Muscle layer of duodenum (tissue), 2 donors: ENCODE measurements around the gene ART5.
"Not testable (repeated sequence)": the region's sequence is repeated elsewhere in the genome, so short reads cannot be mapped to it uniquely, and the experiment has no call there.

Source experiments
- H3K27ac ChIP-seq: one replicate; pipeline ENCODE4 v1.7.0; 2013; ENCODE audit warnings: mild to moderate bottlenecking, low read length
- H3K27me3 ChIP-seq: one replicate; pipeline ENCODE4 v1.7.0; 2013; ENCODE audit warnings: low read depth, mild to moderate bottlenecking, control low read depth, low read length
- H3K36me3 ChIP-seq, 2 donors: one replicate each; pipeline ENCODE4 v1.7.0; 2013; ENCODE audit warnings: low read length in 2 of 2, control low read depth in 1 of 2, mild to moderate bottlenecking in 1 of 2; ENCODE audit not compliant: insufficient read depth in 2 of 2, control insufficient read depth in 1 of 2
- H3K4me1 ChIP-seq, 2 donors: one replicate each; pipeline ENCODE4 v1.7.0; 2013; ENCODE audit warnings: low read length in 2 of 2, mild to moderate bottlenecking in 2 of 2, control low read depth in 1 of 2, moderate library complexity in 1 of 2; ENCODE audit not compliant: insufficient read depth in 2 of 2, control insufficient read depth in 1 of 2
- H3K4me3 ChIP-seq, 2 donors: one replicate each; pipeline ENCODE4 v1.7.0; 2013; ENCODE audit warnings: low read length in 2 of 2, low read depth in 1 of 2, mild to moderate bottlenecking in 1 of 2
- H3K9me3 ChIP-seq, 2 donors: one replicate each; pipeline ENCODE4 v1.7.0; 2013; ENCODE audit warnings: low read length in 2 of 2, control low read depth in 1 of 2, mild to moderate bottlenecking in 1 of 2; ENCODE audit not compliant: control insufficient read depth in 1 of 2
- donor health status: healthy.

ART5 gene

DNA sequence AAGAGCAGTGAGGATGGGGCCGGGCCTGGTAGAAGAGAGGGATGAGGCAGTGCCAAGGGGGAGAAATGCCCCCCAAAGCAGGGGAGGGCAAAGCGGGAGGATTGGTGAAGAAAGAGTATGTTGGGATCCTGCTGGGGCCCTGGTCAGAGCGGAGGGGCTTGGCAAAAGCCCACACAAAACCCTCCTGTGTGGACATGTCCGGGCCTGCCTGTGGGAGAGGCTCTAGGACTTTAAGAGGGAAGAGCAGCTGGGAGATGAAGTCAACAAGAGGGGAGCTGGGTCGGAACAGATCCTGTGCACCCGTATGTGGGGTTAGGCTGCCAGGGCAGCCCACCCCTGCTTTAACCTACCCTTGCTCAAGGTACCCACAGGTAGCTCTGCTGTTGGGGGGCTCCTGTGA lies 25.8 kb downstream of the ART5 start:
- Histone ChIP-seq H3K4me1 (no peaks in the 10 kb centered on the region), H3K4me3 (no peak overlapping the region), H3K27me3 (no peaks in the 10 kb centered on the region), H3K27ac (no peak overlapping the region), H3K36me3 (no peaks in the 10 kb centered on the region), H3K9me3 (no peaks in the 10 kb centered on the region)

DNA sequence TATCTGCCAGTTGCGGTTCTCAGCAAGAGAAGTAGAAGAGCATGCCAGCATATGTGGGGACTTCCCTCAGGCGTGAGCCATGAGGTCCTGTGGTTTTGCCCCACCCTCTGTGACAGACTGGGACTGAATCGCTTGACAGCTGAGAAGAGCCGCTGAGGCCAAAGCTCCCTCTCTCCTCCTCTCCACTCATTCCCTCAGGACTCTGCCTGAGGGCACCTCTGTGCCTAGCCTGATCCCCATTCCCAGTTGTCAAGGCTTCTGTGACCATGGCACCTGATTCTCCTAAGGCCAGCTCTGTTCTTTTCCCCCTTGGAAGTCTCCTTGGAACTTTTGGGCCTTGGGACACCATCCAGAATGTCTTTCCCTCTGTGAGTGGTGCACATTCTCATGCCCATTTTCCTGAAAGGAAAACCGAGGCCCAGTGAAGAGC lies 27.0 kb downstream of the ART5 start:
- Histone ChIP-seq H3K36me3 (no peaks in the 10 kb centered on the region), H3K4me3 (no peak overlapping the region), H3K9me3 (no peaks in the 10 kb centered on the region), H3K27me3 (no peaks in the 10 kb centered on the region), H3K27ac (no peak overlapping the region), H3K4me1 (no peaks in the 10 kb centered on the region)

DNA sequence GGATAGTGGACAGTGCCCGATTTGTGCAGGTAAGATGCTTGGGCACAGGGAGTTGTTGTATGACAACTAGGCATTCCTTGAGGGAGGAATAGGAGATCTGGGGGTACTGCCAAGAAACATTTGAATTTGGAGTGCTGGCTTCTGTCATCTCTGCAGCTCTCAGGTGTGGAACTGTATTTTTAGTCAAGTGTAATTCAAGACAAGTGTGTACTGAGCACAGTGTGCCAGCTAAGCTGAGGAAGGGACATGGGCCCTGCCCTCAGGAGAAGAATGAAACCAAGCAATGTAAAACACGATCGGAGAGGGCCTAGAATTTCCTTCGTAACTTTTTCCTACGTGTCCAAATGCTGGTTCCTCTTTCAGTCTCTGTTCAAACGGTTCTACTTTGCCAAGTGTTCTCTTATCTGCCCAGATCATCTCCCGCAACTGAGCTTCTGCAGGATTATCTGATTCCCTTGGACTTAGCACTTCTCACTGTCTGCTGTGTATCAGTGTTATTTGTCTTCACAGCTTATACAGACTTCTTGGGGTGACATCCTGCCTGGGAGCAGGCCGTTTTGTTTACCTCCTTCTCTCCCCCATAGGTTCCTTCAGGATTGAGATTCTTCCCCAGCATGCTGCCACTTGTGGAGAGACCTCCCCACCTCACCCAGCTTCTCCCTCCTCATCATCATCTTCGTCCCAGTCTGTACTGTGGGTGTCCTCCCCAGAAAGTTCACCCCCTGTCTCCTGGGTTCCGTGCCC lies 27.6 kb downstream of the ART5 start:
- H3K27me3 ChIP-seq, result no peaks in the 10 kb centered on the region
- H3K27ac ChIP-seq, result no peak overlapping the region
- H3K4me3 ChIP-seq, result no peak overlapping the region
- H3K4me1 ChIP-seq, result no peaks in the 10 kb centered on the region
- no peaks in the 10 kb centered on the region for H3K36me3 ChIP-seq
- H3K9me3 ChIP-seq, result no peaks in the 10 kb centered on the region

DNA sequence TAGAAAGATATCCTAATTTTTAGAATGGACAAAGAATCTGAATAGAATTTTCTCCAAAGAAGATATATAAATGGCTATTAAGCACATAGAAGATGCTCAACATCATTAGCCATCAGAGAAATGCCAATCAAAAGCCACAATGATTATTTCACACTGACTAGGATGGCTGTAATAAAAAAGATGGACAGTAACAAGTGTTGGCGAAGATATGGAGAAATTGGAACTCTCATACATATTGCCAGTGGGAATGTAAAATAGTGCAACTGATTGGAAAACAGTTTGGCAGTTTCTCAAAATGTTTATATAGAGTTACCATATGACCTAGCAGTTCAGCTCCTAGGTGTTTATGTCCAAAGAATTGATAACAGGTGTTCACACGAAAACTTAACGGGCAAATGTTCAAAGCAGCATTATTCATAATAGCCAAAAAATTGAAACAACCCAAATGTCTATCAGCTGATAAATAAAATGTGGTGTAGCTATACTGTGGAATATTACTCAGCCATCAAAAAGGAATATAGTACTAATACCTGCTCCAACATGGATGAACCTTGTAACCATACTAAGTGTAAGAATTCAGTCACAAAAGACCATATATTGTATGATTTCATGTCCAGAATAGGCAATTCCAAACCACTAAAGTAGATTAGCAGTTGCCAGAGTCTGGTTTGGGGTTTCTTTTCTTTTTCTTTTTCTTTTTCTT lies 29.7 kb downstream of the ART5 start:
- Histone ChIP-seq H3K9me3 (no peaks in the 10 kb centered on the region), H3K36me3 (no peaks in the 10 kb centered on the region), H3K27ac (no peak overlapping the region), H3K27me3 (no peaks in the 10 kb centered on the region), H3K4me1 (no peaks in the 10 kb centered on the region), H3K4me3 (no peak overlapping the region)

DNA sequence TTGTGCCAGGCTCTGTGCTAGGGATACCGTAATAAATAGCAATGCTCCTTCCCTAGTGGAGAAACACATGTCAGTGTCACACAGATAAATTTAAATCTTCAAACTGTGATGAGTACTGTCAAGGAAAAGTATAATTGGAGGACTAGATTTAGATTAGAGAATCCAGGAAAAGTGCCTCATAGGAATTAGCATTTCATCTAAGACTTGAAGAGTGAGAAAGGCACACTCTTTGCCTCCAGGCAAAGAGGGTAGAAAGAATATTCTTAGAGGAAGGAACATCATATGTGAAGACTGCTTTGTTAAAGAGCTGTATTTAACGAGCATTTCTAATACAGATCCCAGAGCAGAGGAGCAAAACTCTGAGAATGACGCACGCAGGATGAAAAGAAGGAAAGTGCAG lies 30.9 kb downstream of the ART5 start:
- H3K27ac ChIP-seq, result no peak overlapping the region
- no peaks in the 10 kb centered on the region for H3K4me1 ChIP-seq
- no peak overlapping the region for H3K4me3 ChIP-seq
- no peaks in the 10 kb centered on the region for H3K27me3 ChIP-seq
- H3K36me3 ChIP-seq, result no peaks in the 10 kb centered on the region
- no peaks in the 10 kb centered on the region for H3K9me3 ChIP-seq

DNA sequence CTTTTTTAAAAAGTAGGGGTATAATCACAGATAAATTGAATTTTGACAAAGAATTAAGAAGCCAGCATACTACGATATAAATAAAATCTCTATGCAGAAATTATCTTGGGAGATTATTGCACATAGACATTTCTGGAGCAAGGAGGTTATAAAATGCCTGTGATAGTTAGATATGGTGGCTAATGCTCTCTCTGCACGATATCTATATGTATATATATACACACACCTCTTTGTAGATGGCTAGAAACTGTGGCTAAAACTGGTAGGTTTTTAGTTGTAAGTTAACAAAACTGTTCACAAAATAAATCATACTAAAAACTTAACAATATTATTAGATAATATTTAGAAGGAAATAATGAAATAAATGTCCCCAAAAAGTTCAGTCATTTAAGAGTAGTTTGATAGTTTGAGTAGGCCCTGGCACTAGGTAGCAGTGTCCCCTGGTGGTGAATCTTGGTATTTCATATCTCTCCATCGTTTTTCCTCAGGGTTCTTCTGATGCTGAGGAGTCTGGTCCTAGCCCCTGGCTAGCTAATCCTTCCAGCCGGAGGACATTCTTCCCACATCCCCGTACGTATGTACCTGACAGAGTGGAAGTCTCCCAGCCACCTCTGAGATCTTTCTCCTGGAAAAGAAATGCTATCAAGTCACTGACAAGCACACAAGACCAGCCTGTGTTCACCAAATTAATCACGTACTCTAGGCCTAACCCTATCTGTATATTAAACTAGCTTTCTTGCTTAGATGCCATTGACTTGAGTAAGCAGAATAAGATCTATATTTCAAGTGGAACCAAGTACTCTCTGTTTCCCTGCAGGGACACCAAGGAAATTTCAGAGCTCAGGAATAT lies 32.2 kb downstream of the ART5 start:
- no peaks in the 10 kb centered on the region for H3K4me1 ChIP-seq
- H3K27ac ChIP-seq, result no peak overlapping the region
- H3K9me3 ChIP-seq, result no peaks in the 10 kb centered on the region
- no peak overlapping the region for H3K4me3 ChIP-seq
- no peaks in the 10 kb centered on the region for H3K36me3 ChIP-seq
- H3K27me3 ChIP-seq, result no peaks in the 10 kb centered on the region

DNA sequence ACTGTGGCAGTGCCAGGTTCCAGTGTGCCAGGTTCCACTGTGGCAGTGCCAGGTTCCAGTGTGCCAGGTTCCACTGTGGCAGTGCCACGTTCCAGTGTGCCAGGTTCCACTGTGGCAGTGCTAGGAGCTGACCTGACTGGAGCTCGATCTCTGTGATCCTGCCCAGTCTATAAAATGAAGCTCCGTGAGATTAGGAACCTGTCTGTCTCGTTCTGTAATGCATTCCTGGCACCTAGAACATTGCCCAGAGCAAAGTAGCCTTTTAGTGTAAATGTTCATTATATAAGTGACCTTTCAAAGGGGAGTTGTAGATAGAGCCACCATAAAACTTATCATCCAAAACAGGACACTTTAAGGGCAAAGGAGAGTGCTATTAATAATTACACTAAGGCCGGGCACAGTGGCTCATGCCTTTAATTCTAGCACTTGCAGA lies 36.0 kb downstream of the ART5 start:
- Histone ChIP-seq H3K36me3 (no peaks in the 10 kb centered on the region), H3K27ac (no peak overlapping the region), H3K4me1 (no peaks in the 10 kb centered on the region), H3K27me3 (no peaks in the 10 kb centered on the region), H3K4me3 (no peak overlapping the region), H3K9me3 (no peaks in the 10 kb centered on the region)

DNA sequence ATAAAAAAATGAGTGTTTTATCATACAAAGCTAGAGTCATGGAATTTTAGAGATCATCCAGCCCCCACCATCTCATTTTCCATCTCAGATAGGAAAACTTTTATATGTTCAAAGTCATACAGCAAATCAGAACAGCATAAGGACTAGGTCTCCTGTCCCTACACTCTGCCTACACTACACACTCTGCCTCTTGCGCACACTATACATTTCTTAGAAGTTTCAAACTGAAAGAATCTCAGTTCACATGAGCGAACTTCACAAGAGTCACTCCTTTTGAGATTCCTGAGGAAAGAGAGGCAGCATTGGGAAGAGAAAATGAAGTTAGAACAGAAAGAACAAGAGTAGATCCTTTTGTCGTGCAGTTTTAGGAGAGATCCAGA lies 36.5 kb downstream of the ART5 start:
- no peak overlapping the region for H3K27ac ChIP-seq
- no peak overlapping the region for H3K4me3 ChIP-seq
- no peaks in the 10 kb centered on the region for H3K9me3 ChIP-seq
- no peaks in the 10 kb centered on the region for H3K27me3 ChIP-seq
- H3K4me1 ChIP-seq, result no peaks in the 10 kb centered on the region
- no peaks in the 10 kb centered on the region for H3K36me3 ChIP-seq

DNA sequence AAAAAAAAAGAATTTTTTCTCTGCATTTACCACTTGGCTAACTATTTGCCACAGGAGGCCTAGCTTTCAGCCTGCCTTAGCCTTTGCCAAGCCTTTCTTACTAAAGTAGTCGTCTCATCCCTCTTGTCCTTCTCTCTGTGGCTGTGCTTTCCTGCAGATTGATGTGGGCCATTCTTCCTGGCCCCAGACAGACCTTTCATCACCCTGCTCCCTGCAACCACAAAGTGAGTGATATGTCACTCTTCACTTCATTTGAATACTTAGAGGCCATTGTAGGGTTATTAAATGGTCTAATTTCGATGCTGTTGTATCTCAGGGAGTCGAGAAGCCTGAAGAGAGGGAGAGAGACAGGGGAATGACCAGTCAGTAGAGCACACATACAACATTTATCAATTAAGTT lies 37.6 kb downstream of the ART5 start:
- Histone ChIP-seq H3K9me3 (no peaks in the 10 kb centered on the region), H3K27me3 (no peaks in the 10 kb centered on the region), H3K36me3 (no peaks in the 10 kb centered on the region), H3K4me3 (no peak overlapping the region), H3K27ac (no peak overlapping the region), H3K4me1 (no peaks in the 10 kb centered on the region)

DNA sequence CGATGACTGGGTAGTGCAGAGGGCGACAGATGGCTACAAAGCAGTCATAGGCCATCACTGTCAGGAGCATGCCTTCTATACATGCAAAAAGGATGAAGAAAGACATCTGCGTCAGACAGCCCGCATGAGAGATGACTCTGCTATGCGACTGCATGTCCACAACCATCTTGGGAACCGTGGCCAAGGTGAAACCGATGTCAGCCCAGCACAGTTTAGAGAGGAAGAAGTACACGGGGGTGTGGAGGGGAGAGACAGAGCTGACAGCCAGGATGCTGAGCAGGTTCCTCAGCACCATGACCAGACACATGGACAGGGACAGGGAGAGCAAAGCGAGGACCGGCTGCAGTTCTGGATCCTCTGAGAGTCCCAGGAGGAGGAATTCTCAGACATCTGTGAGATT lies 41.6 kb downstream of the ART5 start:
- not testable (repeated sequence) for H3K27ac ChIP-seq, H3K36me3 ChIP-seq, H3K4me1 ChIP-seq, H3K9me3 ChIP-seq, H3K27me3 ChIP-seq, H3K4me3 ChIP-seq

DNA sequence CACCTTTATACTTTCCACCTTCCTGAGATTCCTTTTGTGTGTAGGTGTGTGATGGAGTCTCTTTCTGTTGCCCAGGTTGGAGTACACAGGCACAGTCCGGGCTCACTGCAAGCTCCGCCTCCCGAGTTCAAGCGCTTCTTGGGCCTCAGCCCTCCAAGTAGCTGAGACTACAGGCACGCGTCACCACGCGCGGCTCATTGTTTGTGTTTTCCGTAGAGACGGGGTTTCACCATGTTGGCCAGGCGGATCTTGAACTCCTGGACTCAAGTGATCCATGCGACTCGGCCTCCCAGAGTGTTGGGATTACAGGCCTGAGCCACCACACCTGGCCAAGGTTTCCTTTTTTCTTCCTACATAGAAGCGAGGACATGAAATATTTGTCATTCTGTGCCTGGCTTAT lies 44.0 kb downstream of the ART5 start:
- not testable (repeated sequence) for H3K36me3 ChIP-seq, H3K27ac ChIP-seq, H3K4me3 ChIP-seq, H3K27me3 ChIP-seq, H3K4me1 ChIP-seq, H3K9me3 ChIP-seq
